22Rv1 (cell line): ENCODE measurements around the gene KREMEN1.

Experiments
- CTCF ChIP-seq: fragments of 450-650 bp; IDR thresholded peaks from 2 replicates; pipeline ENCODE4 v1.5.1; 2017; ENCODE audit warnings: mild to moderate bottlenecking
- ZFX ChIP-seq: fragments of 450-650 bp; IDR thresholded peaks from 2 replicates; pipeline ENCODE4 v1.6.1; 2017; ENCODE audit warnings: antibody characterized with exemption, borderline replicate concordance

GRCh38 chr22:29070490-29070889 is 2.3 kb upstream of the KREMEN1 start:
- TF ChIP-seq CTCF (no peak), ZFX (no peak)
